GM12801 (cell line): Measurements from ENCODE around the gene ZFP82.

Experiments used
- CTCF ChIP-seq: IDR thresholded peaks from one replicate; pipeline ENCODE4 v1.5.1; 2011; ENCODE audit warnings: control low read depth; ENCODE audit not compliant: insufficient read length; ENCODE audit errors: extremely low read depth

ZFP82 gene

DNA sequence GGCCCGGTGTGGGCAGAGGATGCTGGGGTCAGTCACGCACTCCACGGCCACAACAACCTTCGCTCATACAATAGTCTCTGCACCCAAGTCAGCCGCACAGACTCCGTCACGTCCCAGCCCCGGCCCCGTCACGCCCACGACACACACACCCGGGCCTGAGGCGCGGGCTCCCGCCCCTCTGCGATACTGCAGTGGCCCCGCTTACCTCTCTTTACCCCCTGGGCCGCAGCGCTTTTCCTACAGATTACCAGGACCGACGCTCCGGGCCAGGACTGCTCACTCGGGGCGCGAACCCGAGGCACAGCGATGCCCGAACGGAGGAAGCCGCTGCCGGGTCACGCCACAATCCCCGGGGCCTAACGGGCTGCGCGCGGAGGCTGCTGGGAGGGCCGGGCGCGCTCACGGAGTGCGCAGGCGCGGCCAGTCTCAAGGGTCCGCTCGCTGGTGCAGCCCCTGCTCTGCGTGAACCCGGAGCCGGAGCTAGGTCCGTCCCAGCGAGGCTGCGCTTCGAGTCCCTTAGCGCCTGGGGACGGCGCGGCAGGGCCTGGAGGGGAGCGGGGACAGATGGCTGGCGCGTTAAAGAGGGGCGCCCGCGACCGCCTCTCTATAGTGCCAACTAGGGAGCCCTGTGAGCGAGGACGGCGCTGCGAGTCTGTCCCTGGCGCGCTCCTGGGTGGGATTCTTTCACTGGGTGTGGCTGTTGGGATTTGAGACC, at the start of gene ZFP82:
TSS of gene ZFP82 (minus strand) at position 358 of the 715 bp plus-strand sequence. CDS start 8,855 bp downstream, outside the sequence.
- TF ChIP-seq CTCF = no peak

- TF ChIP-seq CTCF = no peak
These were observed 41.6 kb upstream of the ZFP82 start for GRCh38 chr19:36460046-36460445.

DNA sequence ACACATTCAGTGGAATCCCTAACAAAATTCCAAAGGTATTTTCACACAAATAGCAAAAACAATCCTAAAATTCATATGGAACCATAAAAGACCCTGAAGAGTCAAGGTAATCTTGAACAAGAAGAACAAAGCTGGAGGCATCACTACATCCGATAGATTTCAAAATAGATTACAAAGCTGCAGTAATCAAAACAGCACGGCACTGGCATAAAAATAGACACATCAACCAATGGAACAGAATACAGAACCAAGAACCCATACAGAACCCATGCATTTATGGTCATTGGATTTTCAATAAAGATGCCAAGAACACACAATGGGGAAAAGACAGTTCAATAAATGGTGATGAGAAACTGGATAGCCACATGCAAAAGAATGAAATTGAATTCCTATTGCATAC, 38.4 kb upstream of the ZFP82 start:
- TF ChIP-seq CTCF = no peak

- no peak for TF ChIP-seq CTCF
These were observed 30.7 kb upstream of the ZFP82 start for GRCh38 chr19:36449059-36449670.

DNA sequence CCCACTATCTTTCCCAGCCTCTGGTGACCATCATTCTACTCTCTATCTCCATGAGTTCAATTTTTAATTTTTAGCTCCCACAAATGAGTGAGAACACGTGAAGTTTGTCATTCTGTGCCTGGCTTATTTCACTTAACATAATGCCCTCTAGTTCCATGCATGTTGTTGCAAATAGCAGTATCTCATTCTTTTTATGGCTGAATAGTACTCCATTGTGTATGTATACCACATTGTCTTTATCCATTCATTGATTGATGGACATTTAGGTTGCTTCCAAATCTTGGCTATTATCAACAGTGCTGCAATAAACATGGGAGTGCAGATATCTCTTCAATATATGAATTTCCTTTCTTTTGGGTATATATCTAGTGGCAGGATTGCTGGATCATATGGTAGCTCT, 22.9 kb upstream of the ZFP82 start:
- TF ChIP-seq CTCF = no peak

DNA sequence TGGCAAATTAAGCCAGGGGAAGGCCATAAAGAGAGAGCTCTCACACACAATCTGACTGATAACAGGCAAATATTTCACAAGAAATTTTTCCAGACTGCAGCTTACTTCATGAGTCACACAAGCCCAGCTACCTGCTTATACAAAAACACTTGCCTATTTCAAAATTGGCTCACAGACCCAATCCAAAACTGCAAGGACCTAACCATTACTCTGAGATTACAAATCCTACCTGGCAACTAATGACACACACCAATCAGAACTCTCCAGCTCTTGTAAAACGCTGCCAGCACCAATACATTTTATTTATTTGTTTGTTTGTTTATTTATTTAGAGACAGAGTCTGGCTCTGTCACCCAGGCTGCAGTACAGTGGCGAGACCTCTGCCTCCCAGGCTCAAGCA, 18.1 kb upstream of the ZFP82 start:
- no peak for TF ChIP-seq CTCF

- TF ChIP-seq CTCF = no peak
These were observed 5.5 kb upstream of the ZFP82 start for GRCh38 chr19:36423925-36424324.
